Measurements from ENCODE around the gene PNPT1.
"Not testable (repeated sequence)": the region's sequence is repeated elsewhere in the genome, so short reads cannot be mapped to it uniquely, and the experiment has no call there.

PNPT1 gene

GRCh38 chr2:55693181-55694125 lies at the start of gene PNPT1:
Gene PNPT1 (minus strand): TSS chr2:55693844. CDS start chr2:55693823, 21 bp downstream.
- peak; percentile 90 to 99 (median 95) for DNase-seq
- intact Hi-C loops (cut with DNase I) = loop anchor here (5.0 kb wide), 1 partner anchor 76 kb away; the partner anchor contains the start of gene PPP4R3B

GRCh38 chr2:55742996-55743395 lies 49.4 kb upstream of the PNPT1 start:
- intact Hi-C loops (cut with DNase I) = no loop called here
- no peak for DNase-seq

DNA sequence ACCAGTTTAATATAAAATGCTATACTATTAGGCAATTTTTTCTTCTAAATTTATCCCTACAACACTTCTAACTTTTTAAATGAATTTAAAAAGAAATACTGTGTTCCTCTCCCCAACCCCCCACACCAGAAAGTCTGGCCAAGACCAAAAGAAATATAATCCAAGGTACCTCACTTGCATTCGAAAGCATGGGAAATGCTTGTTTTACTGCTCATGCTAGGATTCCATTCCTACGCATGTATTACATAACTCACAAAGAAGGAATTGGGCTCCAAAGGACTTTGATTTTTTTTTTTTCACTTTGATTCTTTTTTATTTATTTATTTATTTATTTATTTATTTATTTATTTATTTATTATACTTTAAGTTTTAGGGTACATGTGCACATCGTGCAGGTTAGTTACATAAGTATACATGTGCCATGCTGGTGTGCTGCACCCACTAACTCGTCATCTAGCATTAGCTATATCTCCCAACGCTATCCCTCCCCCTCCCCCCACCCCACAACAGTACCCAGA lies 42.4 kb upstream of the PNPT1 start:
- intact Hi-C loops (cut with DNase I) = not testable (repeated sequence)

GRCh38 chr2:55734726-55735125 lies 41.1 kb upstream of the PNPT1 start:
- DNase-seq = no peak
- intact Hi-C loops (cut with DNase I) = no loop called here

More for the DNA sequence above, 42.4 kb upstream of the PNPT1 start:
- not testable (repeated sequence) for DNase-seq

DNA sequence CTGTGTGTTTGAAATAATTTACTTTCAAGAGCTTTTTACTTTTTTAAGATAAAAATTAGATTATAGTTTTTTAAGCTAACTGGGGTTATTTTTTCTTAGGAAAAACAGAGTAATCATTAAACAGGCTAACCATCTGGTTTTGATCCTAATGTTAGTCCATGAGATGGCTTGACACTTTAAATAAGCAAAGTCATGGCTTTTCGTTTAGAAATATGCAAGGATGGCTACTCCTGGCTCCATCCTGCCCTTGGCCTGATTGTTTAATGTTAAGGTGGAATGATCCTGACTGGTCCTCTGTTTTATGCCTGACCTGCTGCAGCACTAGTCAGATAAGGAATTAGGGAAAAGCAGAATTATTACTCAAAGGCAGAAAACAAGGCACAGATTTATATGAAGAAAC lies 39.7 kb upstream of the PNPT1 start:
- intact Hi-C loops (cut with DNase I) = no loop called here
- no peak for DNase-seq

GRCh38 chr2:55732854-55733253 lies 39.2 kb upstream of the PNPT1 start:
- intact Hi-C loops (cut with DNase I) = no loop called here
- no peak for DNase-seq

GRCh38 chr2:55729136-55729685 lies 35.6 kb upstream of the PNPT1 start:
- intact Hi-C loops (cut with DNase I) = no loop called here
- DNase-seq = no peak

DNA sequence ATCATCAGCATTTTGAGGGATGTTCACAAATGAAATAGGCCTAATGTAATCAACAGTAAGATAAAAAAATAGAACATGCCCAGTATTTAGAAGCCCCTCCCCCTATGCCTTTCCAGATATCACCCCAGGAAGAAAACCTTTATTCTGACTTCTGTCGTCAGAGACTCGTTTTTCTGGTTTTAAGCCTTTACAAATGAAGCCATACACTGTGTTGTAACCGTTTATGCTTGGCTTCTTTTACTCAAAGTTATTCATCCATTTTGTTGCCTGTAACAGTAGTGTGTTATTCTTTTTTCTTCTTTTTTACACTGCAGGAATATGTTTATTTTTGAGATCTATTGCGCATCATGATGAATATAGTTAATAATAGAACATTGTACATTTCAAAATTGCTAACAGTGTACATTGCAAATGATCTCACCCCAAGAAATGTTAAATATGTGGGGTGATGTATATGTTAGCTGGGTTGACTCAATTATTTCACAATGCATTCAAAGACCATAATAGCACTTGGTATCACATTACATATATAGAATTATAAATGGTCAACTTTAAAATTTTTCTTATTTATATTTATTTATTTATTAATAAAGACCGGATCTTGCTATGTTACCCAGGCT lies 28.1 kb upstream of the PNPT1 start:
- intact Hi-C loops (cut with DNase I) = no loop called here
- DNase-seq = no peak

- intact Hi-C loops (cut with DNase I) = no loop called here
- DNase-seq = no peak
Observed at GRCh38 chr2:55720417-55720816, 26.8 kb upstream of the PNPT1 start.

- intact Hi-C loops (cut with DNase I) = loop anchor here (2.0 to 5.0 kb wide), 2 partner anchors 47 to 241 kb away; no protein-coding TSS in a partner anchor
- DNase-seq = no peak
Observed at GRCh38 chr2:55719852-55720251, 26.2 kb upstream of the PNPT1 start.

- intact Hi-C loops (cut with DNase I) = loop anchor here (1.0 to 5.0 kb wide), 4 partner anchors 49 to 414 kb away; no protein-coding TSS in a partner anchor
- DNase-seq = peak in 4 of 10 donors; percentile 41 to 59 (median 45)
Observed at GRCh38 chr2:55718165-55719008, 24.7 kb upstream of the PNPT1 start.

DNA sequence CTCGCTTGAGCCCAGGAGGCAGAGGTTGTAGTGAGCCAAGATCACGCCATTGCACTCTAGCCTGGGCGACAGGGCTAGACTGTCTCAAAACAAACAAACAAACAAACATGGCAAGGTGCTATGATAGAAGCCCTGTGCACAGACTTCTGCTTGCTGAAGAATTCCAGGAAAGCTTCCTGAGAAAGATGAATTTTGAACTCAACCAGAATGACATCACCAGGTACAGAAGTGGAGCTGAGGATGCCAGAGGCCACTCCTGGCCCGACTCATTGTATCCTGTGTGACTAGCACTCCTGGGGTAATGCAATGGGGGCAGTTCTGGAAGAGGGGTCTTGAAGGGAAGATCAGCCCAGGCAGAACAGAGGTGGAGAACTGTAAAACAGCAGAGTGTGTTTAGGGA lies 22.0 kb upstream of the PNPT1 start:
- no peak for DNase-seq
- intact Hi-C loops (cut with DNase I) = loop anchor here (5.0 kb wide), 1 partner anchor 52 kb away; no protein-coding TSS in a partner anchor

DNA sequence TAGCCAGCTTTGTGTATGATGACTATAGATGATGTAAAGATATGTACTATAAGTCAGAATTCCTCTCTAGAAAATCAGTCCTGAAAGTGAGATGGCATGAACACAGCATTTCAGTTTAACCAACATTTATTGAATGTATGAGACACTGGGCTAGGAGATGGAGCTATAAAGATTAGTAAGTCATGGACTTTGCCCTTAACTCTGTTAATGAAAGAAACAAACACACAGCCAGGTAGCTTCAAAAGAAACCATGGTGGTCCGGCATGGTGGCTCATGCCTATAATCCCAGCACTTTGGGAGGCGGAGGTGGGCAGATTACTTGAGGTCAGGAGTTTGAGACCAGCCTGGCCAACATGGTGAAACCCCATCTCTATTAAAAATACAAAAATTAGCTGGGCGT lies 21.5 kb upstream of the PNPT1 start:
- intact Hi-C loops (cut with DNase I) = loop anchor here (5.0 kb wide), 1 partner anchor 52 kb away; no protein-coding TSS in a partner anchor
- not testable (repeated sequence) for DNase-seq

DNA sequence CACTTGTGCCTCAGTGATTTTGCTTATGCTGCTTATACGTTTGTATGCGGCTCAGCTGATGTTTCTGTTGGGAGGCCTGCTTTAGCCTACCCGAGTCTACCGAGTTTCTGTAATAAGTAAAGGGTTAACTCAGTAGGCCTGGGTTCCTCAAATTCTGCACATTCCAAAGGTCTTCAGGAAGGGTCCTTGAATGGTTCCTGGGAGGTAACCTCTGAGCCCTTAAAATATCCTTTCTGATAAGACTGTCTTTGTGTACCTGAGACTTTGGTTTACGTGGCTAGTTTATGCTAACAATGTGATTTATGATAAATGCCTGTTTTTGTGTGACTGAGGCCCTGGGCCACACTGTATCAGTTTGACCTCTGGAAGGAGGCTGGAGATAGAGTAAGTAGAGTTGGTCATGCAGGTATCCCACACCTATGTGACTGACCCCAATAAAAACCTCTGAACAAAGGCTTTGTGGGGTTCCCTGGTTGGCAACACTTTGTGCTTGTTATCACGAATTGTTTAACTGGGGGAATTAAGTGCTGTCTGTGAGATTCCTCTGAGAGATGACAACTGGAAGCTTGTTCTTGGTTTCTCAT lies 18.9 kb upstream of the PNPT1 start:
- no peak for DNase-seq
- intact Hi-C loops (cut with DNase I) = no loop called here

- no peak for DNase-seq
- intact Hi-C loops (cut with DNase I) = no loop called here
Observed at GRCh38 chr2:55710025-55710424, 16.4 kb upstream of the PNPT1 start.

DNA sequence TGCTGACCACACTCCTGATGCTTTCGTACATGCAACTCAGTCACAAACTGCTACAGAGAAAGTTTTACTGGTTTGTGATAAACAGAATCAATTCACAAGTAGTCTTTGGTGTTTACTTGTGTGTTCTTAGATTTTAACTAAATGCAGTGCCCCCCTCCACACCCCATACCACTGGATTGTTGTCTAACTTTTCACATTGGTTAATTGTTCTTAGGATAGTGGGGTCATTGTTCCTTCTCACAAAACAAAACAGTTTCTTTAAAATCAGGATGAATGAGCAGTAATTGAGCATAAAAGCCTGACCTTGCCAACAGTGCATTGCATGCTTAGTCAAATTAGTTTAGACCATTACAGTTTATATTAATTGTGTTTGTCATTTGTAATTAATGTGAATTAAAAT lies 14.1 kb upstream of the PNPT1 start:
- intact Hi-C loops (cut with DNase I) = no loop called here
- DNase-seq = peak in 3 of 10 donors; percentile 11 to 31 (median 22)

DNA sequence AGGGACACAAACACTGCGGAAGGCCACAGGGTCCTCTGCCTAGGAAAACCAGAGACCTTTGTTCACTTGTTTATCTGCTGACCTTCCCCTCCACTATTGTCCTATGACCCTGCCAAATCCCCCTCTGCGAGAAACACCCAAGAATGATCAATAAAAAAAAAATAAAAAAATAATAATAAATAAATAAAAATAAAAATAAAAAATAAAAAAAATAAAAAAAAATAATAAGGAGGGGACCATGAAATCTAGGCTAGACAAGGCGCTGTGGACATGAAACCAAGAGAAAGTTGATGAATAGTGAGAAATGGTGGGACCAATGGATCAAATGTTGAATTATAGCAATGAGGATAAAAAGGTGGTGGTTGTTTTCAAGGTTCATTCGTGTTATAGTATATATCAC lies 12.6 kb upstream of the PNPT1 start:
- intact Hi-C loops (cut with DNase I); DNase-seq: not testable (repeated sequence)

GRCh38 chr2:55705027-55705653 lies 11.5 kb upstream of the PNPT1 start:
- intact Hi-C loops (cut with DNase I) = no loop called here

GRCh38 chr2:55703350-55703749 lies 9.7 kb upstream of the PNPT1 start:
- no peak for DNase-seq
- intact Hi-C loops (cut with DNase I) = no loop called here

More at GRCh38 chr2:55705027-55705653, 11.5 kb upstream of the PNPT1 start:
- DNase-seq = no peak
